ENCODE data around the gene IFITM1.

Gene IFITM1

DNA sequence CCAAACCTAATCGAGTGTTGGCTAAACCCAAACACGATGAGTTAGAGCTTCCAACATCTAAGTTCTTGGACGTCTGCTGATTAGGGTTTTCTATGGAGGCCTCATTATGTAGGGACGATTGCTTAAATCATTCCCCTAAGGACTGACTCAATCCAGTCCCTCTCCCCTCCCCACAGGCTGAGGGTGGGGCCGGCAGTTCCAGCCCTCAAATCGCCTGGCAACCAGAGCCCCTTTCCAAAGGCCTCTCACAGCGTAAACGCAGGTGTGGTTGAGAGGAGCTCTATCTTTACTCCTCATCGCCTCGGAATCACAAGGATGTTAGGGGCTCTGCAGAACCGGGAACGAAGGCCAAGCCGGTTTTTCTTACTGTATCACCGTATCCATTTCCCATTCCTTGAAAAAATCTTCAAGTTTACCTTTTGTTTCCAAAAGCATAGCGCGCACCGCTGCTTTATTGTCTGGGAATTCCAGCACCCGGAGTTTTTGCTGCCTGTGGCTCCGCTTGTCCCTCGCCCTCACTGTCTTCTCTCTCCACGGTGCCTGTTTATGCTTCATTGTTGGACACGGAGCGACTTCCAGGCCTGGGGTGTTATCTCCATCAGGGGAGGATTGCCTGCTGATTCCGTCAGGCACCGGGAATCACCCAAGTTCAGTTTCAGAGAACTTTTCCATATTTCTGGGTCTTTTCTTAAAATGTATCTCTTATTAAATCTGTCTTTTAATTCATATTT is 20.6 kb downstream of the IFITM1 start:
- no peak overlapping the region for H3K4me3 ChIP-seq (ENCODE audit: low read depth, low read length)
- no peak for DNase-seq (ENCODE audit: low read depth)
- TF ChIP-seq, protein P1, sequence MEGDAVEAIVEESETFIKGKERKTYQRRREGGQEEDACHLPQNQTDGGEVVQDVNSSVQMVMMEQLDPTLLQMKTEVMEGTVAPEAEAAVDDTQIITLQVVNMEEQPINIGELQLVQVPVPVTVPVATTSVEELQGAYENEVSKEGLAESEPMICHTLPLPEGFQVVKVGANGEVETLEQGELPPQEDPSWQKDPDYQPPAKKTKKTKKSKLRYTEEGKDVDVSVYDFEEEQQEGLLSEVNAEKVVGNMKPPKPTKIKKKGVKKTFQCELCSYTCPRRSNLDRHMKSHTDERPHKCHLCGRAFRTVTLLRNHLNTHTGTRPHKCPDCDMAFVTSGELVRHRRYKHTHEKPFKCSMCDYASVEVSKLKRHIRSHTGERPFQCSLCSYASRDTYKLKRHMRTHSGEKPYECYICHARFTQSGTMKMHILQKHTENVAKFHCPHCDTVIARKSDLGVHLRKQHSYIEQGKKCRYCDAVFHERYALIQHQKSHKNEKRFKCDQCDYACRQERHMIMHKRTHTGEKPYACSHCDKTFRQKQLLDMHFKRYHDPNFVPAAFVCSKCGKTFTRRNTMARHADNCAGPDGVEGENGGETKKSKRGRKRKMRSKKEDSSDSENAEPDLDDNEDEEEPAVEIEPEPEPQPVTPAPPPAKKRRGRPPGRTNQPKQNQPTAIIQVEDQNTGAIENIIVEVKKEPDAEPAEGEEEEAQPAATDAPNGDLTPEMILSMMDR (IDR thresholded peaks at IDR 0.05; ENCODE audit: control insufficient read depth, extremely low read depth, insufficient read depth): no peak

DNA sequence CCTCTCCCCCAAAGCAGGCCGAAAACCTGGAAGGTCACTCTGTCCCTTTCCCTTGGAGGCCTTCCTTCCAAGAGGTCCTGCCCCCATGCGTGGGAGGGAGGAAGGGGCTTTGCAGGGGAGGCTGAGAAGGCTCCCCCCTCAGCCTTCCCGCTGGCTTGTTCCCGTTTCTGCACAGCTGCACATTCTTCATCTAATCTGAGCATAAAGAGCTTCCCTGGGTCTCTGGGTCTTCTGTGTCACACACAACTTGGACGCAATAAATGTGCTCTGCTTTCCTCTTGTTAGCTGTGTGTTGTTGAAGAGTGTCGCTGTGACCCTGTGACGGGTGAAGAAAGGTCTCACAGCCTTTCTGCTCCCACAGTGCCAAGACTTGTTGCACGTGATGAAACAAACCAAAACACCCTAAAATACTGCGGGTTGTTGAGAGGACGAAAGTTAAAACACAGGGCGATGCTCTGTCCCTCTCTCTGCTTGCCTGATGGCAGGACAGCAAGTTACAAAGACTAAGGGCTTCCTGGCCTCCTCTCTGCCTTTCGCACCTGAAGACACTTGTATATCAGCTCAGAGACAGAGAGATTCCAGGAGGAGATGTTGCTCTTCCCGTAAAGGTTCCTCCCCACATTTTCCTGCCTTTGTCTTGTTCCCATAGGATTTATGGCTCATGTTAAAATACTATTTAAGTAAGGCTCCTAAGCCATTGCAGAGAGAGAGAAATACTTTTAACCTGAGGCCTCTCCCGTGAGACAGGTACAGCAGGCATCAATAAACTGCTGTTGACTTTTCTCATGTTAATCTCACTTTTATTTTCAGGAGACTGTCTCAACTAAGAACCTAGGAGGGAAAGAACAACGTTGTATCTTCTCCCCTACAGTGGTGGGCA is 22.2 kb downstream of the IFITM1 start:
- no peak overlapping the region for H3K4me3 ChIP-seq (ENCODE audit: low read depth, low read length)
- TF ChIP-seq, protein P1 (IDR thresholded peaks at IDR 0.05; ENCODE audit: control insufficient read depth, extremely low read depth, insufficient read depth): no peak
- no peak for DNase-seq (ENCODE audit: low read depth)

DNA sequence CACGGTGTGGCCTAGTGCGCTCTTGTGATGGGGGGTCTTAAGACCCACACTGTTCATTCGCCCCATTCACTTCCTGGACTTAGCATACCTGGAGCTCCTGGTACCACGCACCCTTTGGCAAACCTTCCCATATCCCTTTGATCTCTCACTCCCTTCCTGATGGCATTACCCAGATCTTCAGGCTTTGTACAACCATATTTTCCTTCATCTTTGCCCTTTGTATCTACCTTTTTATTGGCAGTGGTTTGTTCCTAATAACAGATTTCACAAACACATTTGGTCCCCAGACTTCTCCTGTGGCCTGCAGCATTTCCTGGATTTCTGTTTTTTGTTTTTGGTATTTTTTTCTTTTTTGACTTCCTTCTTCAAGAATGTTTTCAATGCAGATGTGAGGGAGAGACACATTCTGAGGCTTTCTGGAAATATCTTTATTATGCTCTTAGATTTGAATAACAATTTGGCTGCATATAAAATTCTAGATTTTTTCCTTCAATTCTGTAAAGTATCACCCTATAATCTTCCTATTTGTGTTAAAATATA is 22.9 kb downstream of the IFITM1 start:
- H3K4me3 ChIP-seq (ENCODE audit: low read depth, low read length): no peak overlapping the region
- no peak for DNase-seq (ENCODE audit: low read depth)
- TF ChIP-seq, protein P1 (IDR thresholded peaks at IDR 0.05; ENCODE audit: control insufficient read depth, extremely low read depth, insufficient read depth): no peak

DNA sequence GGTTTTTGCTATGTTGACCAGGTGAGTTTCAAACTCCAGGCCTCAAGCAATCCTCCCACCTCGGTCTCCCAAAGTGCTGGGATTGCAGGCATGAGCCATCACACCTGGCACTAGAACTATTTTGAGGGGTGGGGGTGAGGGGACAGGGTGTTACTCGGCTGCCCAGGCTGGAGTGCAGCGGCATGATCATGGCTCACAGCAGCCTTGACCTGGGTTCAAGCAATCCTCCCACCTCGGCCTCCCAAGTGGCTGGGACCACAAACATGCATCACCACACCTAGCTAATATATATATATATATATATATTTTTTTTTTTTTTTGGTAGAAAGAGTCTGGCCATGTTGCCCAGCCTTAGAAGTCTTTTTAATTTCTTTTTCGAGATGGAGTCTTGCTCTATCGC is 23.9 kb downstream of the IFITM1 start:
- no peak for DNase-seq (ENCODE audit: low read depth)
- TF ChIP-seq, protein P1 (IDR thresholded peaks at IDR 0.05; ENCODE audit: control insufficient read depth, extremely low read depth, insufficient read depth): no peak

DNA sequence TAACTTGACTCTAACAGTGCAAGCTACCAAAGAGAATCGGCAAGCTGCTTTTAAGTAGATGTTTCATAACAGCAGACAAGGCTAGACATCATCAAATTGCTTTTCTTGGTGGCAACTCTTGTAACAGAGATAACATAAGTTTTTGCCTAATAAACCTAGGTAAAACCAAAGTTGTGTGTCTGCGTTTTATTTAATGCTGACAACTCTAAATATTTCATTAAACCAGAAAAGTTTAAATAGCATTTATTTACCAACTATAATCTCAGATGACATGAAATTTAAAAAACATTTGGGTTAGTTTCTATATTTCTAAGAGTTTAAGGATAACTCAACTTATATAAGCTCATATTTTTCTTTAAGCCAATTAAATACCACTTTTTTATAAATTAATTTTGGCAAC is 26.1 kb downstream of the IFITM1 start:
- no peak overlapping the region for H3K4me3 ChIP-seq (ENCODE audit: low read depth, low read length)
- no peak for DNase-seq (ENCODE audit: low read depth)
- TF ChIP-seq, protein P1 (IDR thresholded peaks at IDR 0.05; ENCODE audit: control insufficient read depth, extremely low read depth, insufficient read depth): no peak

More for the DNA sequence above, 23.9 kb downstream of the IFITM1 start:
- H3K4me3 ChIP-seq (ENCODE audit: low read depth, low read length): no peak overlapping the region

DNA sequence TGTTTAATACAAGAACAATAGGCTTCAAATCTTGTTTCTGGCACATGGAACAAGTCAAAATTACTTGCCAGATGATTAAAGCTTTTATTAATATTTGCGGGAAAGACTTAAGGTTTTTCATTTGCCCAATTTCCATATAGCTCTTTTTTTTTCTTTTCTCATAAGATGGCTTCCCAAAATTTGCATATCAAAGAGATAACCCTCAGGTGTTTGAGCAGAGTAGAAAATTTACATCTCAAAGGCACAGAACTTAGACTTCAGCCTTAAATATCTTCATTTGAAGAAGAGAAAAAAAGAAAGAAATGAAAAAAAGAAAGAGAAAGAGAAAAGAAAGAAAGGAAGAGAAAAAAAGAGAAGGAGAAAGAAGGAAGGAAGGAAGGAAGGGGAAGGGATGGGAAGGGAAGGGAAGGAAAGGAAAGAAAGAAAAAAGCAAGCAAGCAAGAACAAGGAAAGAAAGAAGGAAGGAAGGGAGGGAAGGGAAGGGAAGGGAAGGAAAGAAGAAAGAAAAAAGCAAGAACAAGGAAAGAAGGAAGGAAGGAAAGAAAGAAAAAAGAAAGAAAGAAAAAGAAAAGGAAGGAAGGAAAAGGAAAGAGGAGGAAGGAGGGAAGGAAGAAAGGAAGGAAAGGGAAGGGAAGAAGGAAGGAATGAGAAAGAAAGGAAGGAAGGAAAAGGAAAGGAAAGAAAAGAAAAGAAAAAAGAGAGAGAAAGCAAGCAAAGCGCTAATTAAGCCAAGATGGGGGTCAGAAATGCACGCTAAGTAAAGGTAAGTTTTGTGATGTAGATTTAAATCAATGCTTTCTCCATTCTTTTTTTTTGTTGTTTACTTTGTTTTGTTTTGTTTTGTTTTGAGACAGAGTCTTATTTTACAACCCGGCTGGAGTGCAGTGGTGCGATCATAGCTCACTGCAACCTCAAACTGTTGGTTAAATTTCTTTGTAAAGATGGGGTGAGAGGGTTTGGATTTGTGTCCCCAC is 27.0 kb downstream of the IFITM1 start:
- TF ChIP-seq, protein P1 (IDR thresholded peaks at IDR 0.05; ENCODE audit: control insufficient read depth, extremely low read depth, insufficient read depth): no peak
- DNase-seq (ENCODE audit: low read depth): no peak
- H3K4me3 ChIP-seq (ENCODE audit: low read depth, low read length): no peak overlapping the region
